GM04503 (cell line): ENCODE measurements around the gene EID3.
"Not testable (repeated sequence)": the region's sequence is repeated elsewhere in the genome, so short reads cannot be mapped to it uniquely, and the experiment has no call there.

Experiments used
- DNase-seq: peaks from one replicate; pipeline ENCODE4 v3.0.0-alpha.2; 2012; ENCODE audit warnings: low read depth

The EID3 gene

GRCh38 chr12:104313568-104314241 is 10.2 kb downstream of the EID3 start:
- no peak for DNase-seq

- DNase-seq, result no peak
Measured at GRCh38 chr12:104314242-104314614, 10.7 kb downstream of the EID3 start.

- peak; percentile 9 for DNase-seq
Measured at GRCh38 chr12:104315326-104316224, 12.0 kb downstream of the EID3 start.

- DNase-seq, result no peak
Measured at GRCh38 chr12:104316936-104317335, 13.4 kb downstream of the EID3 start.

GRCh38 chr12:104317538-104318210 is 14.1 kb downstream of the EID3 start:
- DNase-seq, result no peak

GRCh38 chr12:104319028-104319427 is 15.5 kb downstream of the EID3 start:
- no peak for DNase-seq

- no peak for DNase-seq
Measured at GRCh38 chr12:104319918-104320626, 16.5 kb downstream of the EID3 start.

GRCh38 chr12:104320627-104321024 is 17.1 kb downstream of the EID3 start:
- no peak for DNase-seq

GRCh38 chr12:104321949-104322348 is 18.4 kb downstream of the EID3 start:
- DNase-seq, result no peak

- not testable (repeated sequence) for DNase-seq
Measured at GRCh38 chr12:104322533-104322932, 19.0 kb downstream of the EID3 start.

- no peak for DNase-seq
Measured at GRCh38 chr12:104323899-104324298, 20.4 kb downstream of the EID3 start.

GRCh38 chr12:104328278-104328677 is 24.7 kb downstream of the EID3 start:
- not testable (repeated sequence) for DNase-seq

GRCh38 chr12:104328790-104329189 is 25.3 kb downstream of the EID3 start:
- no peak for DNase-seq

GRCh38 chr12:104329707-104330532 is 26.4 kb downstream of the EID3 start:
- no peak for DNase-seq

GRCh38 chr12:104331376-104331775 is 27.8 kb downstream of the EID3 start:
- DNase-seq, result no peak

- not testable (repeated sequence) for DNase-seq
Measured at GRCh38 chr12:104332273-104332672, 28.7 kb downstream of the EID3 start.

- DNase-seq, result no peak
Measured at GRCh38 chr12:104333692-104334255, 30.2 kb downstream of the EID3 start.

- DNase-seq, result no peak
Measured at GRCh38 chr12:104334581-104334980, 31.0 kb downstream of the EID3 start.

- no peak for DNase-seq
Measured at GRCh38 chr12:104336115-104336514, 32.6 kb downstream of the EID3 start.

- DNase-seq, result no peak
Measured at GRCh38 chr12:104337030-104337558, 33.6 kb downstream of the EID3 start.

GRCh38 chr12:104339663-104340062 is 36.1 kb downstream of the EID3 start:
- DNase-seq, result no peak
